GM19438 (cell line): Measurements from ENCODE around the gene CACNA1S.
A peak's percentile ranks its signal among the peaks of the same experiment; 100 is the strongest.

Experiments used
- ATAC-seq: cut with Tn5 transposase; IDR thresholded peaks from one replicate; pipeline ENCODE4 v1.9.1; 2021; ENCODE audit warnings: low read depth; ENCODE audit not compliant: unreplicated experiment

Gene CACNA1S

GRCh38 chr1:201119206-201120197 is 7.3 kb upstream of the CACNA1S start:
- ATAC-seq, result no peak

- no peak for ATAC-seq
Measured at GRCh38 chr1:201116091-201116490, 3.9 kb upstream of the CACNA1S start.

- ATAC-seq, result no peak
Measured at GRCh38 chr1:201115390-201115937, 3.2 kb upstream of the CACNA1S start.

GRCh38 chr1:201114245-201115131 is 2.3 kb upstream of the CACNA1S start:
- peak; percentile 91 for ATAC-seq

- ATAC-seq, result no peak
Measured at GRCh38 chr1:201113451-201114244, 1.4 kb upstream of the CACNA1S start.

- no peak for ATAC-seq
Measured at GRCh38 chr1:201112926-201113325, 700 bp upstream of the CACNA1S start.

GRCh38 chr1:201111672-201112071 is 554 bp downstream of the CACNA1S start:
- ATAC-seq, result no peak

GRCh38 chr1:201111156-201111555 is 1.1 kb downstream of the CACNA1S start:
- no peak for ATAC-seq

- ATAC-seq, result no peak
Measured at GRCh38 chr1:201110616-201111015, 1.6 kb downstream of the CACNA1S start.

- no peak for ATAC-seq
Measured at GRCh38 chr1:201110138-201110537, 2.1 kb downstream of the CACNA1S start.

GRCh38 chr1:201109651-201110050 is 2.6 kb downstream of the CACNA1S start:
- no peak for ATAC-seq

GRCh38 chr1:201108614-201109013 is 3.6 kb downstream of the CACNA1S start:
- no peak for ATAC-seq

- no peak for ATAC-seq
Measured at GRCh38 chr1:201105688-201106087, 6.5 kb downstream of the CACNA1S start.

- no peak for ATAC-seq
Measured at GRCh38 chr1:201104141-201104540, 8.1 kb downstream of the CACNA1S start.

GRCh38 chr1:201103666-201104065 is 8.6 kb downstream of the CACNA1S start:
- ATAC-seq, result no peak

- no peak for ATAC-seq
Measured at GRCh38 chr1:201100169-201100930, 11.9 kb downstream of the CACNA1S start.

GRCh38 chr1:201098992-201099677 is 13.1 kb downstream of the CACNA1S start:
- ATAC-seq, result no peak

- no peak for ATAC-seq
Measured at GRCh38 chr1:201096977-201097856, 15.0 kb downstream of the CACNA1S start.
